HG03469 (cell line): ENCODE results near the gene CXCL17.
"Not testable (repeated sequence)": the region's sequence is repeated elsewhere in the genome, so short reads cannot be mapped to it uniquely, and the experiment has no call there.

Experiments used
- ATAC-seq: cut with Tn5 transposase; IDR thresholded peaks from one replicate; pipeline ENCODE4 v1.9.1; 2021; ENCODE audit warnings: mild to moderate bottlenecking, moderate library complexity, moderate number of reproducible peaks; ENCODE audit not compliant: unreplicated experiment

CXCL17 gene

DNA sequence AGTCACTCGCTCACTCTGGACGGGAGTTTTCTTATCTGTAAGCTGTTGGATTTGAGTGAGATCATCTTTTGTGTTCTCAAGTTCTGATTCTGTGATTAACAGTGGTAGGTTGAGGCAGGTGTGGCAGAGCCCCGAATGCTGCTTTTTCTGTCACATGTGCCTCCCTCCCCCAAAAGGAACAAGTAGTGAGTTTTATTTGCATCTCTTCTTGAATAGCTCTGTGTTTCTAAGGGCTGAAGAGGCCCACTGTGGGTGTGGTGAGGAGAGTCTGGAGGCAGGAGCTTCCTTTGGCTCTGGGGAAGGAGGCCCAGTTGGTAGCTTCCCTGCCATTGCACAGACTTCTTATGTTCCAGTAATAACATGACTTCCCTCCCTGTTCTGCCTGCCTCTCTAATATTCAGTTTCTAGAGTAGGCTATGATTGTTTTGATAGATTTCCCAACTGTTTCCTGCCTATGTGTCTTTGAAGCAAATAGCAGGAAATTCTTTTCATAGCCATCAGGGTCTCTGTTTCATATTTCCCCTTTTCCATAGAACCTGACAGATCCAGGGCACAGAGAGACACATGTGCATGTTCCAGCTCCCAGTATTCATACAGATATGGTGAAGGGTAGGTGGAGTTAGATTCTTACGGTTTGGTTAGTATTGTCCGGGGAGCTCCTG is 23.9 kb upstream of the CXCL17 start:
- ATAC-seq: no peak

DNA sequence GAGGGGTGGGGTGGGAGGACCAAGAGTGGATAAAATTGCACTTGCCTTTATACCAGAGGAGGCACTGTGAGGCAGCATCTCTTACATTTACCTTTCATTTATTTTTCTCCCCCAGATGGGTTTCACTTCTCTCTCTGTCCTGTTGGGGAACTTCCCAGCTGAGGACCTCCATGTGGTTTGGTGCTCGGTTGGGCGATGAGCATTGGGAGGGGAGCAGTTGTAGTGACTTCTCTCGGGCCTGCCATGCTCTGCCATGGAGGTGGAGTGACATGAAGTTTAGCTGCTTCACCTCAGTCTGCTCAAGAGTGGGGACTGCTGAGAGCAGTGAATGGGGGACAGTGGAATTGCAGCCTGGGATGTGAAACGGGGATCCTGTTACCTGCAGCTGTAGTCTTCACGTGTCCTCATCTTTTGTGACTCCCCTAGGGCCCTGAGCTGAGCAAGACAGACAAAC is 23.1 kb upstream of the CXCL17 start:
- ATAC-seq: no peak

DNA sequence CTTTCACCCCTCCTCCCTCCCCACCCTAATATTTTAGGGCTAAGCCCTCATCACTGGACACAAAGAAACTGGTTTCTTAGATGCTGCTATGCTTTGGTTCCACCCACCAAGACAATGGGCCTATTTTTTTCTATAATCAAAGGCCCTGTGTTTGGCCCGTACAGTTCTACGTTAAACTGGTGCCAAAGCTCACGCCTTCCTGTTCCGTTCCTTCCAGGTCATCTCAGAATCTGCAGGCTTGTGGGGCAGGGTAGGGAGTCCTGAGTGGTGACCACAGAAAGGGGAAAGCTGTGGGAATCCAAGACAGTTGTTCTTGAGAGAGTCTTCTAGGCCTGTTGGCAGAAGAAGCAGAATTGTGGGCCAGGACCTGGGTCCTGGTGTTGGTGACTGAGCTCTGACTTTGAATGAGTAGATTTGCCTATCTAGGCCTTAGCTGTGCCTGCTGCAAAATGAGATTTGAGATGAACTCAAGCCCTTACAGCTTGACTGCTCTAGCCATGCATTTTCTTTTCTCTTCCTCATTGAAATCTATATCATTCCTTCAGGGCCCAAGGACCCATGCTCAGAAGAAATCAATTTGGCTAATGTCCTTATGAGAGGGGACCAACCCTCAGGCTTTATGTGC is 19.1 kb upstream of the CXCL17 start:
- ATAC-seq: no peak

DNA sequence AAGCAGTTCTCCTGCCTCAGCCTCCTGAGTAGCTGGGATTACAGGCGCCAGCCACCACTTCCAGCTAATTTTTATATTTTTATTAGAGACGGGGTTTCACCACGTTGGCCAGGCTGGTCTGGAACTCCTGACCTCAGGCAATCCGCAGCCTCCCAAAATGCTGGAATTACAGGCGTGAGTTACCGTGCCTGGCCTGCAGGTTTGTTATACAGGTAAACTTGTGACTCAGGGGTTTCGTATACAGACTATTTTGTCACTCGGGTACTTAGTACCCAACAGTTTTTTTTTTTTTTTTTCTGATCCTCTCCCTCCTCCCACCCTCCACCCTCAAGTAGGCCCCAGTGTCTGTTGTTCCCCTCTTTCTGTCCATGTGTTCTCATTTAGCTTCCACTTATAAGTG is 18.5 kb upstream of the CXCL17 start:
- ATAC-seq: not testable (repeated sequence)

DNA sequence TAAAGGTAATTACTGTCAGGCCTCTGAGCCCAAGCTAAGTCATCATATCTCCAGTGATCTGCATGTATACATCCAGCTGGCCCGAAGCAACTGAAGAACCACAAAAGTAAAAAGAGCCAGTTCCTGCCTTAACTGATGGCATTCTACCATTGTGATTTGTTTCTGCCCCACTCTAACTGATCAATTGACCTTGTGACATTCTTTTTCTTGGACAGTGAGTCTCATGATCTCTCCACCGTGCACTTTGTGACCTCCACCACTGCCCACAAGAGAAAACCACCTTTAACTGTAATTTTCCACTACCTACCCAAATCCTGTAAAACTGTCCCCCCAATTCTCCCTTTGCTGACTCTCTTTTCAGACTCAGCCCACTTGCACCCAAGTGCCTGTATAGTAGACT is 17.2 kb upstream of the CXCL17 start:
- no peak for ATAC-seq

DNA sequence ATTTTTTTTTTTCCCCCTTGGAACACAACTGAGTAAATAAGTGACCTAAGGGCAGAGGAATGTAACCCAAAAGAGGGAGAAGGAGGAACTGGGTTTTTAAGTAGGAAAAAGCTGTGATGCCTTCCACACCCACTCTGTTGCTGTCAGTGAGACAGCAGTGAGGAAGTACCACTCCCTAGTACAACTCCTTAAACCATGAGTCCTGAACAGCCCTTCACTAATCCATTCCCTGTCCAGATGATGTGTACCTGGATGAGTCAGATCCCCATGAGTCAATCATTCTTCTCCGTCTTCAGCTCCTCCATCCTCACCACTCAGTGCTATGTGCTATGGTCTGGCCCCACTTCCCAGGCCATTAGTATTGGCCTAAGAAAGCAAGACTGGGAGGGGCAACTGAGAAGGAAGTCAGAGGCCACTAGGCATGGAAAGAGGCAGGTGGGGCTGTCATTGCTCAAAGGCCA is 12.9 kb upstream of the CXCL17 start:
- no peak for ATAC-seq

DNA sequence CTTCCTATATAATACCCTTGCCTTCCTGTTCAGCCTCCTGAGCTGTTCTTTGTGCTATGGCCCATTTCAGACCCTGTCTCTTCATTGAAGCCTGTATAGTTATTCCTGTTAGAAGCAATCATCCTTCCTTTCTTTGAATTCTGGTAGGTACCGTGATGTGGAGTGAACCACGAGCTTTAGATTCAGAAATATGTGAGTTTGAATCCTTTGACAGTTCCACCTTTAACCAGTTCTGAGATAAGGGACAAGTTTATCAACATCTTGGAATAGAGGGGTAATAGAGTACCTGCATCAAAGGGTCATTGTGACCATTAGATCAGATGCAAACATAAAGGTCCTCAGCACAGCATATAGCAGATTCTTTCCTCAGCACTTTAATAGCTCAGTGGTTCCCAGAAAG is 12.3 kb upstream of the CXCL17 start:
- no peak for ATAC-seq

DNA sequence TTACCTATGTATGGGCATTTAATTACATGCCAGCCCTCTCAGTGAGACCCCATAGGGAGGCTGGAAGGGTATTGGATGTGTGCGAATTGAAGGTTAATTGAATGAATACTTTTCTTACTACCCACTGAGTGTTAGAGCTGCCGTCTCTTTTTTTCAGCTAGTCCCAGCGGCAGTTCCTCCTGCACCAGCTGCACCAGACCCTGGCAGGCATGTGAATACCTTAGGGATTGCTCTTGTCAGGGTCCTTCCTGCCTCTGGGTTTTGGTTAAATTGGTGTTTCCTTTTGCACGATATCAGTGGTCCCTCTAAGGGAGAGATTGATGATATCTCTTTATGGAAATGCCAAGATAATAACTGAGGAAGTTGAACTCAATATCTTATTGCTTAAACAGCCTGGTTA is 9.8 kb upstream of the CXCL17 start:
- ATAC-seq: no peak

DNA sequence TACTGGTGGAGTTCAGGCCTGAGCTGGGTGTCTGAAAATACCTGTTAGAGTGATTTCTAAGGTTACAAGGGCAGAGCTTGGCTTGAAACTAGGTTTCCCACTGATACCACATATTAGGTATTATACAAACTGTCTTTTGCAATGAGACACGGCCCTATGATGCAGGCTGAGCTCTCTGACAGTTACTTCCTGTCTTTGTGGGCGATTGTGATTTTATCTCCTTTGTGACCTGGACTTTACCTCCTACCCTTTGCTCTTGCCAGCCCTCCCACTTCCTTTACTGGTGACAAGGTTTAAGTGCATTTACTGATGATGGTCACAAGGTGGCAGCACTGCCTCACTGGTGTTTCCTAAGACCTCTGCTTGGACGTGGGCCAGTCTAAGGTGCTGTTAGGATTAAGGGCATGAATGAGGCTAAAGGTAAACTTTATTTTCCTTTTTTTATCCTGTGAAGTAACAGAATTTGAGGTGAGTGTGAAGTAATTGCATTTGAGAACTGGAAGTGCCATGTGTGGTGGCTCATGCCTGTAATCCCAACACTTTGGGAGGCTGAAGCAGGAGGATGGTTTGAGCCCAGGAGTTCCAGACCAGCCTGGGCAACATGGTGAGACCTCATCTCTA is 7.7 kb upstream of the CXCL17 start:
- peak; percentile 62 for ATAC-seq

DNA sequence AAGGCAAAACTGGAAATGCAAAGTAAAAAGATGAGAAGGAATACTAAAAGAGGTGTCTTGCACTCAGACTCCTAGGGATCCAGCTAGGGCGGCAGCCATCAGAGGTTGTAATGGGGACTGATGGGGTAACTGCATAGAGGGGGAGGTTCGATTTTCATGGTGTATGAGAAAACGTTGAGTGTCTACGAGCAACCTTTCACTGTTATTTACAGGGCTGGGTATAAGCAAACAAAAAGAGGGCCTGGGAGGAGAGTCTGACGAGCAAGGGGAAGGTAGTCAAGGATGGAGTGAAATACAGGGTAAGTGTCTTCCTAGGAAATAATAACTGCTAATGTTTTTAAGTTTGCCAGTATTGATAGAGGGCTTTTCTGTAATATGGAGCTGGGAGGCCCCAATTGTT is 5.6 kb upstream of the CXCL17 start:
- ATAC-seq: not testable (repeated sequence)

DNA sequence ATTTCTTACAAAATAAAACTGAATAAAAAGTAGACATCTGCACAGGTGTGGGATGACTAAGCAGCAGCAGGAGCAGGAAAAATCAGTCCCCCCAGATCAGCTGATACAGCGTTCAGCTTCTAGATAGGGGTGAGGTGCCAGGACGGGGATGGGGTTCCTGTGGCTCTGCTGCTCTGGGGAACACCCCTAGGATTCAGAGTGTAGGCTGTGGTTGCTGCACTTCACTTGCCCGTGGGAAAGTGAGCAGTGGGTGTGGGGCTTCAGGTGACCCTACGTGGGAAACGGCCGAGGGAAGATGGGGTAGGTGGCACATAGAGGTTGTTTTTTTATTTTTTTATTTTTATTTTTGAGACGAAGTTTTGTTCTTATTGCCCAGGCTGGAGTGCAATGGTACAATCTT is 3.2 kb upstream of the CXCL17 start:
- ATAC-seq: no peak

DNA sequence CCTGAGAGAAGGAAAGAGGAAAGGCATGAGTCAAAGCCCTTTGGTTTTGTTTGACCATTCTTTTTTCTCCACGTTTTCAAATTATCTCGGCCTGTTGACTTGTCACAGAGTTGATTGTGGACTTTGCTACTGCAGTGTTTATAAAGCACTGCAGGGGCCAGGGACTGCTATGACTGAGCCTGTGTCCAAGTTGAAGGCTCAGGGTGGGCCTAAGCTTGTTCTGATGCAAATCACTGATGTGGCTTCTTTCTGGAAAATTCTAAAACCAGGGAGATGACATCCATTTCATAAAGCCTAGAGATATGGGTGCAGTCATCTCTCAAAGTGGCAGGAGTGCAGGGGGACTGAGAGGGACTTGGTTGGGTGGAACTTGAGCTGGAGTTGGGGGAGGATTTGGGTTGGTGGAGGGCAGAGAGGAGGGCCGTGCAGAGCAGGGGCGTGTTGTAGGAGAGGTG is 1.2 kb upstream of the CXCL17 start:
- no peak for ATAC-seq

DNA sequence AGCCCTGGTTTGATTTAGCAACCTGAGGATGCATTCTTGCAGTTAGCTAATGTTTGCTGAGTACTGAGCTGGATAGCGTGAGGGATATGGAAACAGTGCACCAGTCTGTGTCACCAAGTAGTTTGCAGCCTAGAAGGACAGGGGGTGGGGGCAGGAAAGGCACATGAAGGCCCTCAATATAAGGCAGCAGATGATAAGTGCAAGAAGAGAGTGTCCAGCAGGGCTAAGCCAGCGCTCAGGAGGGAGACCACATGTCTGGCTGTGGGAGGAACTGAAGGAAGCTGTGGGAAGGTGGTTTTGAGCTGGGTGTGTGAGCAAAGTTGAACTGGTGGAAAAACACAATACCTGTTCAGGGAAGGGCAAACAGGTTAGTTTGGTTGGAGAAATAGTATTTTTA is 1.7 kb downstream of the CXCL17 start:
- no peak for ATAC-seq

DNA sequence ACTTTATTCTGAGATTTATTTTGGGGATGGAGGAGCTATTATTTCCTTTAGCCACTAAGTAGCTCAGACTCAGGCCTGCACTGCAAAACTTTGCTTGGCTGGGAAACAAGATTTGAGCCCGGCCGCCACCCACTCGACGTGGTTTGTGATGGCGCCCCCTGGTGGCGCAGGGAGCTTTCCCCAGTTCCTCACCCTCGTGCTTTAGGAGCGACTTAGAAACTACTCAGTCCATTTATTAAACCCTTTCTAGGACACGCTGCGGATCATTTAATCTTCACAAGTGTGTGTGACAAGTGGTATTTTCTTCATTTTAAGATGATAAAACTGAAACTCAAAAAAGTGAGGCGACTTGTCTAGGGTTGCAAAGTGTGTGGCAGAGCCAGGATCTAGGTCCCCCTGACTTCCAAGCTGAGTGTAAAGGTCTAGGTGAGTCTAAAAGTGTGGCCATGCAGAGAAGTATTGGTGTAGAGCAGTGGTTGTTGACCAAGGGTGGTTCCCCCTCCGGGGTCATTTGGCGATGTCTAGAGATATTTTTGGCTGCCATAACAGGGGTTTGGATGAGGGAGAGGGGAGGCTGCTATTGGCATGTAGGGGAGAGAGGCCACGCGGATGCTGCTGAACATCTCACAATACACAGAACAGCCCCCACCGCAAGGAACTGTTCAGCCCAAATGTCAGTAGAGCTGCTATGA is 2.2 kb downstream of the CXCL17 start:
- no peak for ATAC-seq

DNA sequence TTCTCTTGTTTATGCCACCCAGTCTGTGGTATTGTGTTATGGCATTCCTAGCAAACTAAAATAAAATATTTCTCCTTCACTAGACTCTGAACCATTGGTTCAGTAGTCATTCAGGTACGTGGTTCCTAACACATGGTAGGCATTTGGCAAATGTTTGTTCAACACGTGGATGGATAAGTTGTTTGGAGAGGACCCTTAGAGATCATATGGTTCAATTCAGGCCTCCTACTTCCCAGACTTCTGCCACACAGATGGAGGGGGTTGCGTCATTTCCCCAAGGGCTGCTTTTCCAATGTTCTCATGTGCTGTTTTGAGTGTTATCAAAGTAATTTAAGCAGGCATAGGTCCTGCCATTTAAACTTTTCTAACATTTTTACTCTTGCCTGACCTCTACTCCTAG is 6.7 kb downstream of the CXCL17 start:
- no peak for ATAC-seq

DNA sequence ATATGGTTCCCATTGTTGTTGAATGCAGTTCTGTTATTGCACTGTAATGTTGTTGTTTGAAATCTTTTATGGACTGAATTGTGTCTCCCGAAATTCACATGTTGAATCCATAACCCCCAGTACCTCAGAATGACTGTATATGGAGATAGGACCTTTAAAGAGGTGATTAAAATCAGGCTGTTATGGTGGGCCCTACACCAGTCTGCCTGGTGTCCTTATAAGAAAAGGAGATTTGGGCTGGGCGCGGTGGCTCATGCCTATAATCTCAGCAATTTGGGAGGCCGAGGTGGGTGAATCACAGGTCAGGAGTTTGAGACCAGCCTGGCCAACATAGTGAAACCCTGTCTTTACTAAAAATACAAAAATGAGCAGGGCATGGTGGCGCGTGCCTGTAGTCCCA is 7.4 kb downstream of the CXCL17 start:
- ATAC-seq: no peak

DNA sequence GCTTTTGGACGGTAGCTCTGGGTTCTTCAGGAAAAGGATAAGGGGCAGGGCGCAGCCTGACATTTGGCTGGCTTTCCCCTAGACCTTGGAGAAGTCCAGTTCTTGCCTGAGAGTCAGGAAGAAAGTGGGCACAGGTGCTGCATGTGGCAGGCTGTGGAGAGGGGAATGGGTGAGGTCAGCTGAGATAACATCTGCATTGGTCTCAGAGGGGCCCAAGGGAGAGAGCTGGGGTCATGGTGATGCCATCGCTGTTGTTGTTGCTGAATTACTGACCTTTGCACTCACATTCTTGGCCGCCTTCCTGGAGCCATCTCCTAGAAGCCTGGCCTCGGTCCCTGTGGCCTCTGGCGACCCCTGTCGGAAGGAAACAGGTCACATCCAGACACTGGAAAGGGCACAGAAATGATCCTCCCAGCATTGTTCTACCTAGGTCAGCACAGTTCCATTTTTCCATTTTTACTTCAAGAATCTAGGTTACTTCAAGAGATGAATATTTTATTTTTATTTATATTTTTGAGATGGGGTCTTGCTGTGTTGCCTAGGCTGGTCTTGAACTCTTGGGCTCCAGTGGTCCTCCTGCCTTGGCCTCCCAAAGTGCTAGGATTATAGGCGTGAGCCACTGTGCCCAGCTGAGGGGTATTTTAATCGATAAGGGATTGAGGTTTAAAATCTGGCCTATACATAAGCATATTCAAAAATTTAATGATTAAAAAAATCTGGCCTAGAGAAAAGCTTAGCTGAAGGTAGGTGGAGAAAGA is 9.1 kb downstream of the CXCL17 start:
- ATAC-seq: no peak

DNA sequence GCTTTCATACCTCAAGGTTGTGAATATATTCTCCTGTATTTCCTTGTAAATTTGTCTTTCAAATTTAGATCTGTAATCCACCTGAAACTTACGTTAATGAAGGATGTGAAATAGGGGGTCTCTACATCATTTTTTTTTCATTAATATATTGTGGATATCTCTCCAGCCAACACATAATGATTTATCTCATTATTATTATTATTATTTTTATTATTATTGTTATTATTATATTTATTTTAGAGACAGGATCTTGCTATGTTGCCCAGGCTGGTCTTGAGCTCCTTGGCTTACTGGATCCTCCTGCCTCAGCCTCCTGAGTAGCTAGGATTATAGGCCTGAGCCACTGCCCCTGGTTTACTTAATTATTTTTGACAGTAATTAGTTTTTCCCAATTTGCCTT is 11.3 kb downstream of the CXCL17 start:
- no peak for ATAC-seq

DNA sequence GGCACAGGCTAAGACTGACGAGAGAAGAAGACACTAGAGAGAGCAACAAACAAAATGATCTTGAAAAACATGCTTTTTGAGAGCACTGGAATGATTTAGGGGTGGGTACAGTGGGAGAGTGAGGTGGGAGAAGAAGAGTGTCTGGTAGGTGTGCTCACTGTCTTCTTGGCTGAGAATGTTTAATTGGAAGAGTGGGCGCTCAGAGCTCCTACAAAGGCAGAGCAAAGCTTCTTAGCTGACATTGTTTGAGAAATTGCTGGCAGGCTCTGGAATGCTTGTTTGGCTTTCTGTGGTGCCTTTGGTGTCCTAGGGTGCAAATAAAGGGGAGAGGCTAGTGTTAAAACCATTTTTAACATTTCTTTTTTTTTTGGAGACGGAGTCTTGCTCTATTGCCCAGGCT is 14.1 kb downstream of the CXCL17 start:
- ATAC-seq: no peak

DNA sequence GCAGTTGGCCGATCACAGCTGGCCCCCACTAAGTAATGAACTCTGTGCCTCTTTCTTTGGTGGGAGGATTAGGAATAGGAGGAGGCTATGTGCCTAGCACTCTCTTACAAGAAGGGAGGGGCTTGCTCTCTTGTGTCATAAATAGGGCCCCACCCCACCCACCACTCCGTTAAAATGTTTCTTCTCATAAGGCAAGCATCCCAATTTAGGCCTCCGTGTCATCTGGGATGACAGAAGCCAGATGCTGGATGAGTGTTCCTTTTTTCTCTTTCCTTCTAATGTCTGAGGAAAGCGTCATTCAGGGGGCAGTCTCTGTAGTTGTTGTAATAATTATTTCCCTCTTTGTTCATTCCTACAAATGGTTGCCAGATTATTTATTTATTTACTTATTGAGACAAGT is 15.4 kb downstream of the CXCL17 start, which contains the start of gene LIPE:
LIPE (minus strand) TSS at position 76 of the 400 bp plus-strand sequence. CDS start 239 bp downstream, outside the sequence.
- no peak for ATAC-seq

DNA sequence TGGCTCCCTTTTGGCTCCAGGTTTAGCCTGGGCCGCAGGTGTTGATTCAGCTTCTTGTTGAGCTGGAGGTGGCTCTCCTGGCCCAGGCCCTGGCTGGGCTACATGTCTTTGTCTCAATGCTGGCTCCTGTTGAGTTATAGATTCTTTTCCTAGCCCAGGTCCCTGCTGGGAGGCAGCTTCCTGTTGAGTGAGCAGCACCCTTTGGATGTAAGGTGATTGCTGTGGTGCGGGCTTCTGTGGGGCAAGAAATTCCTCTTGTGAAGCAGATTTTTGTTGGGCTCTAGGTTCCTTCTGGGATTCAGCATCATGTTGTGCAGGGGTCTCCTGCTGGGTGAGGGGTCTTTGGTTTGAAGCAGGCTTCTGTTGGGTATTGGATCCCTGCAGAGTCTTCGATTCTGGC is 16.1 kb downstream of the CXCL17 start:
- no peak for ATAC-seq
